ENCODE measurements around the gene TLN1.

The TLN1 gene

DNA sequence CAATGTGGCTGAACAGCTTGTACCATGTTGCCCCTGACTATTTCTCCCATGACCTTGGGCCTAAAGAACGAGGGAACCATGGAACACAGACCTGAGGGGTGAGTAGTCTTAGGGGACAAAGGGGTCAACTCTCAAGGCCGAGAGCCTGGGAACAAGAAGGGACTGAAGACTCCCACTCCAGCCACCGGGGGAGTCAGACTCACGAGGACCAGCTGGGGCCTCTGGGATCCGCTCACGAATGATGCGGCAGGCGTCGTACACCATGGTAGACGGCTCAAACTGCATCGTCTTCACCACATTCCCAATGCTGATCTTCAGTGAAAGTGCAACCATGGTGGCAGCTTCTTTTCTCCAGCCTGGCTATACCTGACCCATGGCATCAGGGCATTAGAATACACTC is 6.6 kb downstream of the TLN1 start (continued):
- no peak for TF ChIP-seq ZNF621 (tag by site-specific recombination; IDR thresholded peaks at IDR 0.05)
- no peak for TF ChIP-seq ELK4 (IDR thresholded peaks at IDR 0.05; ENCODE audit: borderline replicate concordance, low read depth, low read length)
- no peak for TF ChIP-seq ZNF184 (tag by site-specific recombination; IDR thresholded peaks at IDR 0.05)
- TF ChIP-seq ZNF610 (tag by site-specific recombination; IDR thresholded peaks at IDR 0.05; ENCODE audit: borderline replicate concordance) = no peak
- TF ChIP-seq ZNF521 (tag by site-specific recombination; IDR thresholded peaks at IDR 0.05) = no peak
- TF ChIP-seq SCRT2 (tag by site-specific recombination; IDR thresholded peaks at IDR 0.05) = no peak
- no peak for TF ChIP-seq ZNF133 (tag by site-specific recombination; IDR thresholded peaks at IDR 0.05)
- TF ChIP-seq, protein P1, sequence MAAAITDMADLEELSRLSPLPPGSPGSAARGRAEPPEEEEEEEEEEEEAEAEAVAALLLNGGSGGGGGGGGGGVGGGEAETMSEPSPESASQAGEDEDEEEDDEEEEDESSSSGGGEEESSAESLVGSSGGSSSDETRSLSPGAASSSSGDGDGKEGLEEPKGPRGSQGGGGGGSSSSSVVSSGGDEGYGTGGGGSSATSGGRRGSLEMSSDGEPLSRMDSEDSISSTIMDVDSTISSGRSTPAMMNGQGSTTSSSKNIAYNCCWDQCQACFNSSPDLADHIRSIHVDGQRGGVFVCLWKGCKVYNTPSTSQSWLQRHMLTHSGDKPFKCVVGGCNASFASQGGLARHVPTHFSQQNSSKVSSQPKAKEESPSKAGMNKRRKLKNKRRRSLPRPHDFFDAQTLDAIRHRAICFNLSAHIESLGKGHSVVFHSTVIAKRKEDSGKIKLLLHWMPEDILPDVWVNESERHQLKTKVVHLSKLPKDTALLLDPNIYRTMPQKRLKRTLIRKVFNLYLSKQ (tag by site-specific recombination; IDR thresholded peaks at IDR 0.05; ENCODE audit: borderline replicate concordance) = no peak

DNA sequence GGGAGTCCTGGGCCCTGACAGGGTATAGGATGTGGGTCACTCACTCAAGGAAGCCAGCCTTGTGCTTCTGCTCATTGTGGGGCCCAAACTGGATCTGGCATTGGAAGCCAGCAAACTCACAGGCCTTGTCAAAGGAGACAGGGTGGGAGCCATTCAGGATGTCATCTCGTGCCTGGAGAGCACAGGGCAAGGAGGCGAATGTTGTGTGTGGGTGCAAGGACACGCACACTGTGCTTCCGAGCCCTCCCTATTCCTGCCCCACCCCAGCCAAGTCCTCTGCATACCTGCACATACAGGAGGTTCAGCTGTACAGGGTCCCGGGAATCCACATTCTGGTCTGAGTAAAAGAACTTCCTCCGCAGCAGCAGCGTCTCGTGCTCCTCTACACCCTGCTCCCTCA is 8.1 kb downstream of the TLN1 start:
- Histone ChIP-seq H3K27ac (ENCODE audit: extremely low read depth, low read depth, low read length) (no peak overlapping the region), H3K9me3 (ENCODE audit: control insufficient read depth, insufficient read depth, low read depth, low read length) (no peaks in the 10 kb centered on the region), H3K36me3 (ENCODE audit: control insufficient read depth in 2 of 2, insufficient read depth in 1 of 2, low read length in 2 of 2) (peaks cover 14 to 95% of the 10 kb centered on the region in 2 experiments), H3K4me1 (ENCODE audit: control insufficient read depth, insufficient read depth, low read length) (0 out of 2 replicates have a peak, but pooled peaks cover 1% of the 10 kb centered on the region), H3K4me3 (ENCODE audit: low read depth, low read length) (no peak overlapping the region)
- TF ChIP-seq ZNF248 (tag by site-specific recombination; IDR thresholded peaks at IDR 0.05) (no peak), ZNF221 (tag by site-specific recombination; IDR thresholded peaks at IDR 0.05; ENCODE audit: borderline replicate concordance) (no peak), ZNF48 (tag by site-specific recombination; IDR thresholded peaks at IDR 0.05) (no peak), ZNF391 (tag by site-specific recombination; IDR thresholded peaks at IDR 0.05; ENCODE audit: borderline replicate concordance, low read depth) (no peak), ZNF184 (tag by site-specific recombination; IDR thresholded peaks at IDR 0.05) (no peak), ZNF660 (tag by site-specific recombination; IDR thresholded peaks at IDR 0.05) (no peak)
- TF ChIP-seq, protein P2, sequence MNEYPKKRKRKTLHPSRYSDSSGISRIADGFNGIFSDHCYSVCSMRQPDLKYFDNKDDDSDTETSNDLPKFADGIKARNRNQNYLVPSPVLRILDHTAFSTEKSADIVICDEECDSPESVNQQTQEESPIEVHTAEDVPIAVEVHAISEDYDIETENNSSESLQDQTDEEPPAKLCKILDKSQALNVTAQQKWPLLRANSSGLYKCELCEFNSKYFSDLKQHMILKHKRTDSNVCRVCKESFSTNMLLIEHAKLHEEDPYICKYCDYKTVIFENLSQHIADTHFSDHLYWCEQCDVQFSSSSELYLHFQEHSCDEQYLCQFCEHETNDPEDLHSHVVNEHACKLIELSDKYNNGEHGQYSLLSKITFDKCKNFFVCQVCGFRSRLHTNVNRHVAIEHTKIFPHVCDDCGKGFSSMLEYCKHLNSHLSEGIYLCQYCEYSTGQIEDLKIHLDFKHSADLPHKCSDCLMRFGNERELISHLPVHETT (tag by site-specific recombination; IDR thresholded peaks at IDR 0.05) = no peak
- ChIA-PET POLR2A (interaction anchor here (0.6 kb wide), 1 partner anchor 429 kb away, joined by 4 read pairs; no protein-coding TSS in a partner anchor), CTCF (interaction anchor here (1.0 to 1.9 kb wide), 2 partner anchors 11 to 27 kb away, joined by 3 to 13 read pairs; no protein-coding TSS in a partner anchor)

DNA sequence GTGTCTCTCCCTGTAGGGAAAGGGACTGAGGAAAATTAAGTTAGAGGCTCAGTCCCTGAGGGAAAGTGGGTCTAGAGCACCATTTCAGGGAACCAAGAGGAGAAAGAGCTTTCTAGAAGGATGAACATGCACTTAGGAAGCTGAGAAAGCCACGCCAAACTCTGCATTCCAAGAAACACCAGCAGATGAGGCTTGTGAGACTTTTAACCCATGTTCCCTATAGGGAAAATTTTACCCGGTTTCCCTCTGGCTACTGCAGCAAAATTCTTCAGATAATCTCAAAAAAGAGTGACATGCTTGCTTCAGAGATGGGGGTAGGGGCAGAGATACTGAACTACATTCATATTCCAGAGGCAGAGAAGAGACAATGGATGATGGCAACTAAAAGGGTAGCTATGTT is 8.6 kb downstream of the TLN1 start:
- CTCF ChIA-PET = interaction anchor here (0.6 to 1.9 kb wide), 3 partner anchors 12 to 1136 kb away, joined by 3 to 13 read pairs (median 3); no protein-coding TSS in a partner anchor
- no peak overlapping the region for H3K4me3 ChIP-seq (ENCODE audit: low read depth, low read length)
- POLR2A ChIA-PET = interaction anchor here (0.8 kb wide), 1 partner anchor 9 kb away, joined by 3 read pairs; the partner anchor contains the start of genes CREB3 and TLN1
- TF ChIP-seq ZNF843 (tag by site-specific recombination; IDR thresholded peaks at IDR 0.05) = no peak
- TF ChIP-seq ZNF513 (tag by site-specific recombination; IDR thresholded peaks at IDR 0.05) = no peak
- TF ChIP-seq ZNF670 (tag by site-specific recombination; IDR thresholded peaks at IDR 0.05; ENCODE audit: low read depth) = no peak
- no peak for TF ChIP-seq ZBTB7A (tag by site-specific recombination; IDR thresholded peaks at IDR 0.05; ENCODE audit: low read depth)
- no peak for TF ChIP-seq ZNF654 (tag by site-specific recombination; IDR thresholded peaks at IDR 0.05; ENCODE audit: low read depth)
- TF ChIP-seq HOXC10 (CRISPR knock-in tag; IDR thresholded peaks at IDR 0.05) = no peak
- TF ChIP-seq ZNF658 (tag by site-specific recombination; IDR thresholded peaks at IDR 0.05) = no peak
- TF ChIP-seq ZNF768 (tag by site-specific recombination; IDR thresholded peaks at IDR 0.05) = no peak
- no peak for TF ChIP-seq ZNF174 (tag by site-specific recombination; IDR thresholded peaks at IDR 0.05)
- TF ChIP-seq ZNF701 (tag by site-specific recombination; IDR thresholded peaks at IDR 0.05) = no peak
- TF ChIP-seq ZNF16 (tag by site-specific recombination; IDR thresholded peaks at IDR 0.05; ENCODE audit: low read depth) = no peak
- no peak for TF ChIP-seq EGR2 (tag by site-specific recombination; IDR thresholded peaks at IDR 0.05; ENCODE audit: low read depth)
- TF ChIP-seq KLF7 (tag by site-specific recombination; IDR thresholded peaks at IDR 0.05; ENCODE audit: borderline replicate concordance) = no peak
- TF ChIP-seq ZNF138 (tag by site-specific recombination; IDR thresholded peaks at IDR 0.05; ENCODE audit: borderline replicate concordance) = no peak

More for the DNA sequence above, 8.6 kb downstream of the TLN1 start:
- Histone ChIP-seq H3K27ac (ENCODE audit: extremely low read depth, low read depth, low read length) (no peak overlapping the region), H3K36me3 (ENCODE audit: control insufficient read depth in 2 of 2, insufficient read depth in 1 of 2, low read length in 2 of 2) (peaks cover 14 to 95% of the 10 kb centered on the region in 2 experiments), H3K9me3 (ENCODE audit: control insufficient read depth, insufficient read depth, low read depth, low read length) (no peaks in the 10 kb centered on the region), H3K4me1 (ENCODE audit: control insufficient read depth, insufficient read depth, low read length) (no peaks in the 10 kb centered on the region)
